Tibial nerve (tissue), 4 donors: Measurements from ENCODE around the gene FBXO46. TPM values are rescaled to one million over a fixed set of nuclear protein-coding genes. Genes with fewer than 3 reads are reported as not detected.
"Not testable (repeated sequence)": the region's sequence is repeated elsewhere in the genome, so short reads cannot be mapped to it uniquely, and the experiment has no call there.

Source experiments
- DNase-seq, 2 donors: peaks; one replicate each; pipeline ENCODE4 v3.0.0-alpha.2; 2019; ENCODE audit warnings: low spot score in 2 of 2
- H3K27ac ChIP-seq, 4 donors: fragments of 200-600 bp; sonication (generic) in 3 of 4; one replicate each; pipeline ENCODE4 v1.5.1; 2017 to 2019; ENCODE audit warnings: mild to moderate bottlenecking in 1 of 4
- H3K27me3 ChIP-seq, 2 donors: fragments of 200-600 bp; sonication (generic) in 1 of 2; one replicate each; pipeline versions ENCODE4 v1.5.1 to v1.6.0; 2017 to 2019
- H3K36me3 ChIP-seq, 3 donors: fragments of 200-600 bp; sonication (generic); one replicate each; pipeline ENCODE4 v1.5.1; 2018 to 2019
- H3K4me1 ChIP-seq, 4 donors: fragments of 200-600 bp; sonication (generic) in 3 of 4; one replicate each; pipeline ENCODE4 v1.5.1; 2017 to 2019
- H3K4me3 ChIP-seq, 4 donors: fragments of 200-600 bp; sonication (generic) in 3 of 4; one replicate each; pipeline ENCODE4 v1.5.1; 2017 to 2019; ENCODE audit warnings: mild to moderate bottlenecking in 1 of 4, moderate library complexity in 1 of 4
- H3K9me3 ChIP-seq, 4 donors: fragments of 200-600 bp; sonication (generic) in 3 of 4; one replicate each; pipeline ENCODE4 v1.5.1; 2017 to 2019
- CTCF ChIP-seq, 5 experiments: fragments of 200-600 bp in 3 of 5; fragments of 450-650 bp in 2 of 5; sonication (generic) in 3 of 5; IDR thresholded peaks; one replicate each; pipeline ENCODE4 v1.5.1; 2016 to 2019; ENCODE audit warnings: antibody characterized with exemption in 5 of 5, mild to moderate bottlenecking in 3 of 5, moderate library complexity in 2 of 5
- EP300 ChIP-seq, 2 donors: sonication (generic); formaldehyde crosslinking; IDR thresholded peaks; one replicate each; pipeline ENCODE4 v1.6.1; 2017; ENCODE audit warnings: antibody characterized with exemption in 2 of 2, mild to moderate bottlenecking in 1 of 2
- POLR2A ChIP-seq, 2 donors: fragments of 450-650 bp; IDR thresholded peaks; one replicate each; pipeline ENCODE4 v1.6.1; 2017; ENCODE audit warnings: antibody characterized with exemption in 2 of 2, mild to moderate bottlenecking in 2 of 2, moderate library complexity in 2 of 2
- WGBS, 2 donors: methylation state at CpG; one replicate each; pipeline ENCODE4 v1.1.5; 2018; 5-methylcytosine and 5-hydroxymethylcytosine counted together
- total RNA-seq, 4 donors: library from RNA; depleted of rRNA; stranded (reverse); fragments of >200 nt; gene quantifications; one replicate each; pipeline ENCODE4 v1.1.0, GENCODE V29; 2016

The FBXO46 gene
- total RNA-seq, 4 donors from 2014 or later: 9.8 to 15.9 (median 13.7) TPM

- TF ChIP-seq CTCF (IDR thresholded peaks at IDR 0.05): no peak
- no peak for TF ChIP-seq EP300 (IDR thresholded peaks at IDR 0.05)
- no peak for DNase-seq
- Histone ChIP-seq H3K36me3 (no peaks in the 10 kb centered on the region), H3K9me3 (no peaks in the 10 kb centered on the region), H3K4me1 (no peaks in the 10 kb centered on the region), H3K4me3 (no peak overlapping the region), H3K27me3 (no peaks in the 10 kb centered on the region), H3K27ac (no peak overlapping the region)
- WGBS, 2 donors: 94 to 98% methylated on average over 4 to 8 of the region's 8 CpGs
These were observed 23.6 kb upstream of the FBXO46 start for GRCh38 chr19:45754323-45754722.

- TF ChIP-seq CTCF (IDR thresholded peaks at IDR 0.05): no peak
- TF ChIP-seq EP300 (IDR thresholded peaks at IDR 0.05): no peak
- TF ChIP-seq POLR2A (IDR thresholded peaks at IDR 0.05): no peak
- no peak overlapping the region for H3K4me3 ChIP-seq
- no peaks in the 10 kb centered on the region for H3K36me3 ChIP-seq
- no peak for DNase-seq
- H3K27ac ChIP-seq: no peak overlapping the region
- WGBS, 2 donors: 41 to 55% methylated on average over 4 to 6 of the region's 6 CpGs
- no peaks in the 10 kb centered on the region for H3K27me3 ChIP-seq
- H3K9me3 ChIP-seq: no peaks in the 10 kb centered on the region
- H3K4me1 ChIP-seq: no peaks in the 10 kb centered on the region
These were observed 22.9 kb upstream of the FBXO46 start for GRCh38 chr19:45753548-45753947.

- H3K27me3 ChIP-seq: no peaks in the 10 kb centered on the region
- no peak for DNase-seq
- H3K27ac ChIP-seq: no peak overlapping the region
- H3K4me1 ChIP-seq: no peaks in the 10 kb centered on the region
- 89 to 95% methylated on average over 12 of the region's 12 CpGs for WGBS, 2 donors
- H3K36me3 ChIP-seq: no peaks in the 10 kb centered on the region
- TF ChIP-seq CTCF (IDR thresholded peaks at IDR 0.05) (no peak), EP300 (IDR thresholded peaks at IDR 0.05) (no peak), POLR2A (IDR thresholded peaks at IDR 0.05) (no peak)
- H3K4me3 ChIP-seq: no peak overlapping the region
- H3K9me3 ChIP-seq: no peaks in the 10 kb centered on the region
These were observed 21.9 kb upstream of the FBXO46 start for GRCh38 chr19:45752639-45753038.

- H3K27me3 ChIP-seq, H3K27ac ChIP-seq, DNase-seq, H3K4me3 ChIP-seq, H3K36me3 ChIP-seq, H3K4me1 ChIP-seq, H3K9me3 ChIP-seq: not testable (repeated sequence)
- WGBS, 2 donors: 89 to 94% methylated on average over 10 of the region's 10 CpGs
These were observed 20.8 kb upstream of the FBXO46 start for GRCh38 chr19:45751483-45751882.

GRCh38 chr19:45747513-45747912 is 16.8 kb upstream of the FBXO46 start:
- no peak overlapping the region for H3K4me3 ChIP-seq
- no peaks in the 10 kb centered on the region for H3K4me1 ChIP-seq
- no peak for DNase-seq
- 84 to 86% methylated on average over 5 of the region's 5 CpGs for WGBS, 2 donors
- H3K27ac ChIP-seq: no peak overlapping the region
- H3K9me3 ChIP-seq: no peaks in the 10 kb centered on the region
- TF ChIP-seq CTCF (IDR thresholded peaks at IDR 0.05) (no peak), POLR2A (IDR thresholded peaks at IDR 0.05) (no peak), EP300 (IDR thresholded peaks at IDR 0.05) (no peak)
- peaks cover 0 to 4% of the 10 kb centered on the region in 2 donors for H3K27me3 ChIP-seq
- H3K36me3 ChIP-seq: no peaks in the 10 kb centered on the region

GRCh38 chr19:45746866-45747265 is 16.2 kb upstream of the FBXO46 start:
- H3K4me1 ChIP-seq: no peaks in the 10 kb centered on the region
- no peak for DNase-seq
- H3K36me3 ChIP-seq: no peaks in the 10 kb centered on the region
- no peak overlapping the region for H3K27ac ChIP-seq
- no peaks in the 10 kb centered on the region for H3K9me3 ChIP-seq
- no peak for TF ChIP-seq EP300 (IDR thresholded peaks at IDR 0.05)
- TF ChIP-seq CTCF (IDR thresholded peaks at IDR 0.05): no peak
- no peak overlapping the region for H3K4me3 ChIP-seq
- WGBS, 2 donors: 52 to 65% methylated on average over 5 of the region's 5 CpGs
- H3K27me3 ChIP-seq: peaks cover 0 to 4% of the 10 kb centered on the region in 2 donors
